ENCODE results near the gene SORCS3. TPM values are rescaled to one million over a fixed set of nuclear protein-coding genes. Genes with fewer than 3 reads are reported as not detected.

SORCS3 gene
- total RNA-seq, 1 donor from 2014 or later, result 0.26 TPM

- TF ChIP-seq CTCF (IDR thresholded peaks at IDR 0.05) (no peak), EZH2phosphoT487 (IDR thresholded peaks at IDR 0.05) (no peak)
- DNase-seq (ENCODE audit: low spot score), result no peak
- Histone ChIP-seq H3K9ac (no peak overlapping the region), H2AFZ (replicated peaks) (no peak overlapping the region), H3K27ac (no peak overlapping the region), H3K4me2 (no peak overlapping the region), H3K4me3 (no peak overlapping the region), H3F3A (ENCODE audit: low read depth) (no peaks in the 10 kb centered on the region), H3K79me2 (ENCODE audit: low read depth) (no peaks in the 10 kb centered on the region), H3K4me1 (no peaks in the 10 kb centered on the region), H3K27me3 (no peaks in the 10 kb centered on the region), H3K9me3 (ENCODE audit: low read depth) (no peaks in the 10 kb centered on the region), H4K20me1 (ENCODE audit: low read depth) (no peaks in the 10 kb centered on the region), H3K36me3 (no peaks in the 10 kb centered on the region)
- no peak overlapping the region for H3K27ac Mint-ChIP-seq
- no peaks in the 10 kb centered on the region for H3K36me3 Mint-ChIP-seq
- no peaks in the 10 kb centered on the region for H3K27me3 Mint-ChIP-seq (ENCODE audit: insufficient read depth, low read depth)
- no peak overlapping the region for H3K4me3 Mint-ChIP-seq
- no peaks in the 10 kb centered on the region for H3K4me1 Mint-ChIP-seq
- H3K9me3 Mint-ChIP-seq, result no peaks in the 10 kb centered on the region
These were observed 403.8 kb downstream of the SORCS3 start for GRCh38 chr10:105044902-105045301.

- Histone ChIP-seq H3K4me2 (no peak overlapping the region), H3K9ac (no peak overlapping the region), H3K36me3 (peaks cover 5% of the 10 kb centered on the region), H3K9me3 (ENCODE audit: low read depth) (no peaks in the 10 kb centered on the region), H3K79me2 (ENCODE audit: low read depth) (no peaks in the 10 kb centered on the region), H2AFZ (replicated peaks) (no peak overlapping the region), H3K4me3 (no peak overlapping the region), H3K27me3 (no peaks in the 10 kb centered on the region), H3F3A (ENCODE audit: low read depth) (no peaks in the 10 kb centered on the region), H3K4me1 (no peaks in the 10 kb centered on the region), H3K27ac (no peak overlapping the region), H4K20me1 (ENCODE audit: low read depth) (no peaks in the 10 kb centered on the region)
- no peaks in the 10 kb centered on the region for H3K27me3 Mint-ChIP-seq (ENCODE audit: insufficient read depth, low read depth)
- no peak overlapping the region for H3K4me3 Mint-ChIP-seq
- H3K4me1 Mint-ChIP-seq, result no peaks in the 10 kb centered on the region
- H3K36me3 Mint-ChIP-seq, result peaks cover 1% of the 10 kb centered on the region
- TF ChIP-seq EZH2phosphoT487 (IDR thresholded peaks at IDR 0.05) (no peak), EZH2 (IDR thresholded peaks at IDR 0.05) (no peak), CTCF (IDR thresholded peaks at IDR 0.05) (no peak)
- DNase-seq (ENCODE audit: low spot score), result no peak
- H3K27ac Mint-ChIP-seq, result no peak overlapping the region
- H3K9me3 Mint-ChIP-seq, result peaks cover 2% of the 10 kb centered on the region
These were observed 415.3 kb downstream of the SORCS3 start for GRCh38 chr10:105056413-105056812.

GRCh38 chr10:105062951-105063350 lies 421.9 kb downstream of the SORCS3 start:
- Histone ChIP-seq H3K4me3 (no peak overlapping the region), H3K27ac (no peak overlapping the region), H3K36me3 (no peaks in the 10 kb centered on the region), H3K9ac (no peak overlapping the region), H3K9me3 (ENCODE audit: low read depth) (no peaks in the 10 kb centered on the region), H3K27me3 (no peaks in the 10 kb centered on the region), H3K4me1 (no peaks in the 10 kb centered on the region), H3F3A (ENCODE audit: low read depth) (no peaks in the 10 kb centered on the region), H3K4me2 (no peak overlapping the region), H3K79me2 (ENCODE audit: low read depth) (no peaks in the 10 kb centered on the region), H4K20me1 (ENCODE audit: low read depth) (no peaks in the 10 kb centered on the region), H2AFZ (replicated peaks) (no peak overlapping the region)
- Mint-ChIP-seq H3K4me1 (peaks cover 7% of the 10 kb centered on the region), H3K9me3 (no peaks in the 10 kb centered on the region), H3K27ac (no peak overlapping the region), H3K36me3 (no peaks in the 10 kb centered on the region), H3K4me3 (no peak overlapping the region), H3K27me3 (ENCODE audit: insufficient read depth, low read depth) (no peaks in the 10 kb centered on the region)
- no peak for TF ChIP-seq EZH2 (IDR thresholded peaks at IDR 0.05)
- TF ChIP-seq CTCF (IDR thresholded peaks at IDR 0.05), result no peak
- TF ChIP-seq EZH2phosphoT487 (IDR thresholded peaks at IDR 0.05), result no peak
- DNase-seq (ENCODE audit: low spot score), result no peak

Data from neural progenitor cell (in vitro differentiated cells).